Upper lobe of left lung (tissue), 4 donors: Measurements from ENCODE around the gene TNS4.

Experiments used
- POLR2A ChIP-seq, 4 donors: fragments of 450-650 bp; IDR thresholded peaks; one replicate each; pipeline ENCODE4 v1.5.1; 2016 to 2017; ENCODE audit warnings: antibody characterized with exemption in 4 of 4, mild to moderate bottlenecking in 2 of 4
- POLR2AphosphoS5 ChIP-seq, 2 donors: sonication (generic); formaldehyde crosslinking; IDR thresholded peaks; one replicate each; pipeline ENCODE4 v1.5.1; 2017; ENCODE audit warnings: antibody characterized with exemption in 2 of 2

GRCh38 chr17:40515011-40515410 lies 13.6 kb upstream of the TNS4 start:
- TF ChIP-seq POLR2A (IDR thresholded peaks at IDR 0.05), result no peak
- TF ChIP-seq POLR2AphosphoS5 (IDR thresholded peaks at IDR 0.05), result no peak
